Measurements from ENCODE around the gene AZIN2. TPM values are rescaled to one million over a fixed set of nuclear protein-coding genes. Genes with fewer than 3 reads are reported as not detected.
"Not testable (repeated sequence)": the region's sequence is repeated elsewhere in the genome, so short reads cannot be mapped to it uniquely, and the experiment has no call there.

AZIN2 gene
- total RNA-seq, 1 donor from 2014 or later, result 2.8 TPM

DNA sequence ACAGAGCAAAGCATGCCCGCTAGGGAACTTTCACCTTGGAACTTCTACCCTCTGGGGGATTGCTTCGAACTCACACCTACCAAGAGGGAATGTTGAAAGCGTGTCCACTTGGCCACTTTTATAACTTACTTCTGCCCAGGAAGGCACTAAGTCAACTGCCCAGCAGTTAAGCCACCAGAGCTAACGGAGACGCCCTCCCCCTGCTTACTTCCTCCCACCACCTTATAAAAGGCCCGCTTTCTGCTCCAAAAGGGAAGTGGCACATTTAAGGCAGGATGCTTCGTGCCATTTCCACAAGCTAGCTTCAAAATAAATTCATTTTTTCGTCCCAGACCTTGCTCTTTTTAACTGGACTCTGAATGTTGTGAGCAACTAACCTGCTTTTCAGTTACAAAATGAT is 41.1 kb upstream of the AZIN2 start:
- Histone ChIP-seq H3K36me3 (ENCODE audit: control insufficient read depth, insufficient read depth, low read length) (no peaks in the 10 kb centered on the region), H3K27me3 (ENCODE audit: control insufficient read depth, insufficient read depth, low read length) (no peaks in the 10 kb centered on the region), H3K4me3 (ENCODE audit: low read depth, low read length) (no peak overlapping the region)
- TF ChIP-seq, protein P1, sequence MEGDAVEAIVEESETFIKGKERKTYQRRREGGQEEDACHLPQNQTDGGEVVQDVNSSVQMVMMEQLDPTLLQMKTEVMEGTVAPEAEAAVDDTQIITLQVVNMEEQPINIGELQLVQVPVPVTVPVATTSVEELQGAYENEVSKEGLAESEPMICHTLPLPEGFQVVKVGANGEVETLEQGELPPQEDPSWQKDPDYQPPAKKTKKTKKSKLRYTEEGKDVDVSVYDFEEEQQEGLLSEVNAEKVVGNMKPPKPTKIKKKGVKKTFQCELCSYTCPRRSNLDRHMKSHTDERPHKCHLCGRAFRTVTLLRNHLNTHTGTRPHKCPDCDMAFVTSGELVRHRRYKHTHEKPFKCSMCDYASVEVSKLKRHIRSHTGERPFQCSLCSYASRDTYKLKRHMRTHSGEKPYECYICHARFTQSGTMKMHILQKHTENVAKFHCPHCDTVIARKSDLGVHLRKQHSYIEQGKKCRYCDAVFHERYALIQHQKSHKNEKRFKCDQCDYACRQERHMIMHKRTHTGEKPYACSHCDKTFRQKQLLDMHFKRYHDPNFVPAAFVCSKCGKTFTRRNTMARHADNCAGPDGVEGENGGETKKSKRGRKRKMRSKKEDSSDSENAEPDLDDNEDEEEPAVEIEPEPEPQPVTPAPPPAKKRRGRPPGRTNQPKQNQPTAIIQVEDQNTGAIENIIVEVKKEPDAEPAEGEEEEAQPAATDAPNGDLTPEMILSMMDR (IDR thresholded peaks at IDR 0.05; ENCODE audit: insufficient read depth, low read length, poor library complexity, severe bottlenecking), result no peak
- DNase-seq (ENCODE audit: low read depth), result no peak

DNA sequence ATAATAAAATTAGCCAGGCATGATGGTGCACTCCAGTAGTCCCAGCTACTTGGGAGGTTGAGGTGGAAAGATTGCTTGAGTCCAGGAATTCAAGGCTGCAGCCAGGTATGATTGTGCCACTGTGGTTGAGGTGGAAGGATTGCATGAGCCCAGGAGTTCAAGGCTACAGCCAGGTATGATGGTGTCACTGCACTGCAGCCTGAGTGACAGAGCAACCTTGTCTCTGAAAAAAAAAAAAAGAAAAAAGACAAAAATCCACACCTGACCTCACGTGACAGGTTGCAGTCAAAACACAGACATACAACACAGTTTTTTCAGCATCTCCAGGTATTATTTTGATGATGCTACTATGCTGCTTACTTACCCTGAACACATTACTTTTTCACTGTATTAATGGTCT is 39.9 kb upstream of the AZIN2 start:
- H3K27me3 ChIP-seq (ENCODE audit: control insufficient read depth, insufficient read depth, low read length), result no peaks in the 10 kb centered on the region
- DNase-seq (ENCODE audit: low read depth), result no peak
- no peaks in the 10 kb centered on the region for H3K36me3 ChIP-seq (ENCODE audit: control insufficient read depth, insufficient read depth, low read length)
- TF ChIP-seq, protein P1 (IDR thresholded peaks at IDR 0.05; ENCODE audit: insufficient read depth, low read length, poor library complexity, severe bottlenecking), result no peak
- H3K4me3 ChIP-seq (ENCODE audit: low read depth, low read length), result no peak overlapping the region

DNA sequence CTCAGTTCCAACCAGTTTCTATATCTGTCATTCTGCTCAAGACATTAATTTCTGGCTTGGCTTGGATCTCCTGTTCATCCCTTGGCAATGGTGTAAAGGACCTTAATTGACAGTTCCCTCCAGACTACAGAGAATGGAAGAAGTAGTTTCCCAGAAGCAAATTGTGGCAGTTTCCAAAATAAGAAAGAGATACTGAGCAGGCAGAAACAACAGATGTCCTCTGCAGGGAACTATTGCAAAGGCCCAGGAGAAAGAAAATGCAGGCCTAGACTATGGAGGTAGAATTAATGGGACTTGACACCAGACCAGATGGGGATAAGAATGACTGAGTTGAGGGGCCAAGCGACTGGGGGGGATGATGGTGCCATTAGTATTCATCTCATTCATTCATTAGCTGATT is 38.1 kb upstream of the AZIN2 start:
- no peak for DNase-seq (ENCODE audit: low read depth)
- no peaks in the 10 kb centered on the region for H3K36me3 ChIP-seq (ENCODE audit: control insufficient read depth, insufficient read depth, low read length)
- no peaks in the 10 kb centered on the region for H3K27me3 ChIP-seq (ENCODE audit: control insufficient read depth, insufficient read depth, low read length)
- TF ChIP-seq, protein P1 (IDR thresholded peaks at IDR 0.05; ENCODE audit: insufficient read depth, low read length, poor library complexity, severe bottlenecking), result no peak
- no peak overlapping the region for H3K4me3 ChIP-seq (ENCODE audit: low read depth, low read length)

DNA sequence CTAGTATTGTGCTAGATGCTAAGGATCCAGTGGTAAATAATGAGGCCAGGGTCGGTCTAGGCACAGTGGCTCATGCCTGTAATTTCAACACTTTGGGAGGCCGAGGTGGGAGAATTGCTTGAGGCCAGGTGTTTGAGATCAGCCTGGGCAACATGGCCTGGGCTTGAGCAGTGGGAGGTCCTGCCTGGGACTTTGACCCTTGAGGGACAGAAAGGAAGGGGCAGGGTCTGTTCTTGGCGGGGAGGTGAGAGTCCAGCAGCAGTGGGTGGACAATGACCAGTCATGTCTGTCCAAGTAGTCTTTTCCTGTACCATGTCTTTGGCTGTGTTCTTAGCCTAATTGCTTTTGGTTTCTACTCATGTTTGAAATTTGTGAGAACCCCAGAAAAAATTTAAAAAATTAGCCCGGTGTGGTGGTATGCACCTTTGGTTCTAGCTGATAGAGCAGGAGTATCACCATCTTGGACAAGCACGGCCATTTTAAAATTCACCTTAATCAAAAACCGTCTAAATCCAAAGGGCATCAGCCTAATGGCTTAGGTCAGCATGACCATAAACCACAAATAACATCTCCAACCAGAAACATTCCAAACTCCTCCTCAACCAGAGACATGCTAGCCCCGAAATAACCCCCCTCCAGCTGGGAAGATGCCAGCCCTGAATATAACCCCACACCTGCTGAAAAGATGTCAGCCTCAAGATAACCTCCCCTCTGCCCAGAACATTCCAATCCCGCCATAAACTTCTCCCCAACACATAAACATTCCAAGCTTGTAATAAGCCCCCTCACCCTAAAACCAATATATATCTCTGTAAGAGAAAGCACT is 37.5 kb upstream of the AZIN2 start:
- TF ChIP-seq, protein P1 (IDR thresholded peaks at IDR 0.05; ENCODE audit: insufficient read depth, low read length, poor library complexity, severe bottlenecking), result no peak
- Histone ChIP-seq H3K36me3 (ENCODE audit: control insufficient read depth, insufficient read depth, low read length) (no peaks in the 10 kb centered on the region), H3K4me3 (ENCODE audit: low read depth, low read length) (no peak overlapping the region), H3K27me3 (ENCODE audit: control insufficient read depth, insufficient read depth, low read length) (no peaks in the 10 kb centered on the region)
- DNase-seq (ENCODE audit: low read depth), result no peak

DNA sequence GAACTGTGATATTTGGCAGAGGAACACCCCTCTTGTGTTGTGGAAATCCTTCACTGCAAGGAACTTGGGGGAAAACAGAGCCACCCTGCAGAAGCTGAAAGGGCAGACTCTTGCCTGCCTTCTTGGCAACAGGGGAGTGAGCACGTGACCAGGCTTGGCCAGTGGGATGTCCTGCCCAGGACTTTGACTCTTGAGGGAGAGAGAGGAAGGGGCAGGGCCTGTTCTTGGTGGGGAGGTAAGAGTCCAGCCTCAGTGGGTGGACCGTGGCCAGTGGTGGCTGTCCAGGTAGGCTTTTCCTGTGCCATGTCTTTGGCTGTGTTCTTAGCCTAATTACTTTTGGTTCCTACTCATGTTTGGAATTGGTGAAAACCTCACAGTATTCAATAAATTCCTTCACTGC is 35.7 kb upstream of the AZIN2 start:
- TF ChIP-seq, protein P1 (IDR thresholded peaks at IDR 0.05; ENCODE audit: insufficient read depth, low read length, poor library complexity, severe bottlenecking), result no peak

DNA sequence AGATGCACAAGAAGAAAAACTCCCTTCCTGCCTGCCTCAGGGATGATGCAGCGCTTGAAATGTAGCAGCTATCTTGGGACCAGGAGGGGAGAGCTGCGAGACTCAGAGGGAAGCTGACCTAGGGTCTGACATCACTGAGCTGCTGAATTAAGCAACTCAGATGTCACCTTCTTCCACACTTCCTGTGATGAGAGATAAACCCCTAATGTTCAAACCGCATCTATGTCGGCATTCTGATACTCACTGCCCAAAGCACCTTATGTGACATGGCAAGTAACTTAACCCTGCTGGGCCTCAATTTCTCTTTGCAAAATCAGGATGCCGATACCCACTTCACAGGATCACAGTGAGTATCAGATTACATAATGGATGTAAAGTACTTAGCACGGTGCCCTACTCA is 35.1 kb upstream of the AZIN2 start:
- DNase-seq (ENCODE audit: low read depth), result no peak
- TF ChIP-seq, protein P1 (IDR thresholded peaks at IDR 0.05; ENCODE audit: insufficient read depth, low read length, poor library complexity, severe bottlenecking), result no peak

More for the DNA sequence above, 35.7 kb upstream of the AZIN2 start:
- H3K36me3 ChIP-seq (ENCODE audit: control insufficient read depth, insufficient read depth, low read length), result no peaks in the 10 kb centered on the region
- no peak for DNase-seq (ENCODE audit: low read depth)
- H3K4me3 ChIP-seq (ENCODE audit: low read depth, low read length), result no peak overlapping the region
- no peaks in the 10 kb centered on the region for H3K27me3 ChIP-seq (ENCODE audit: control insufficient read depth, insufficient read depth, low read length)

DNA sequence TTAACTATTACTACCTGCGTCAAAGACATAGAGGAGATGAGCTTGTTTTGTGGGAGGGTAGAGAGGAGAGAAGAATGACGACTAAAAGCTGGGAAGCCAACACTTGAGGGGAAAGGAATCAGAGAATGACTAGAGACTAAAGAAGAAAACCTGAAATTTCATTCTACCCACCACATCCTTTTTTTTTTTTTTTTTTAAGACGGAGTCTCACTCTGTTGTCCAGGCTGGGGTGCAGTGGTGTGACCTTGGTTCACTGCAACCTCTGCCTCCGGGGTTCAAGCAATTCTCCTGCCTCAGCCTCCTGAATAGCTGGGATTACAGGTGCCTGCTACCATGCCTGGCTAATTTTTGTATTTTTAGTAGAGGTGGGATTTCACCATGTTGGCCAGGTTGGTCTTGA is 34.7 kb upstream of the AZIN2 start:
- not testable (repeated sequence) for H3K27me3 ChIP-seq (ENCODE audit: control insufficient read depth, insufficient read depth, low read length); H3K36me3 ChIP-seq (ENCODE audit: control insufficient read depth, insufficient read depth, low read length); H3K4me3 ChIP-seq (ENCODE audit: low read depth, low read length); DNase-seq (ENCODE audit: low read depth)

More for the DNA sequence above, 35.1 kb upstream of the AZIN2 start:
- Histone ChIP-seq H3K4me3 (ENCODE audit: low read depth, low read length) (no peak overlapping the region), H3K36me3 (ENCODE audit: control insufficient read depth, insufficient read depth, low read length) (no peaks in the 10 kb centered on the region), H3K27me3 (ENCODE audit: control insufficient read depth, insufficient read depth, low read length) (no peaks in the 10 kb centered on the region)
